SU-DHL-6 (cell line): Measurements from ENCODE around the gene SHISA7.
A peak's percentile ranks its signal among the peaks of the same experiment; 100 is the strongest.

ENCODE experiments used
- H2AFZ ChIP-seq: fragments of 200-600 bp; sonication (generic); 2 replicates; pipeline ENCODE4 v1.6.1; 2014; ENCODE audit warnings: low read depth, mild to moderate bottlenecking, moderate library complexity, mixed read lengths, antibody characterized with exemption, low read length; ENCODE audit not compliant: severe bottlenecking
- H3F3A ChIP-seq: fragments of 200-600 bp; shearing (Covaris generic); 2 replicates; pipeline ENCODE4 v1.6.0; 2016; ENCODE audit warnings: antibody characterized with exemption, mild to moderate bottlenecking; ENCODE audit not compliant: insufficient read depth
- H3K27ac ChIP-seq: fragments of 200-600 bp; sonication (generic); 2 replicates; pipeline ENCODE4 v1.5.1; 2016; ENCODE audit warnings: low read depth, mild to moderate bottlenecking, low read length, moderate library complexity, mixed read lengths
- H3K27me3 ChIP-seq: fragments of 200-600 bp; sonication (generic), shearing (Covaris generic); 2 replicates; pipeline ENCODE4 v1.6.0; 2014; ENCODE audit warnings: mild to moderate bottlenecking, low read length
- H3K36me3 ChIP-seq: fragments of 200-600 bp; sonication (generic); 2 replicates; pipeline ENCODE4 v1.6.1; 2014; ENCODE audit warnings: mild to moderate bottlenecking, low read length, mixed read lengths
- H3K4me2 ChIP-seq: fragments of 300-600, 200-600 bp; shearing (Covaris generic), sonication (generic); 2 replicates; pipeline ENCODE4 v1.6.0; 2014; ENCODE audit warnings: low read length, low read depth, mild to moderate bottlenecking; ENCODE audit not compliant: poor library complexity, severe bottlenecking
- H3K4me3 ChIP-seq: fragments of 200-600 bp; sonication (generic); 2 replicates; pipeline ENCODE4 v1.5.1; 2014; ENCODE audit warnings: antibody characterized with exemption, low read length, mild to moderate bottlenecking, mixed read lengths; ENCODE audit not compliant: insufficient read depth, poor library complexity, severe bottlenecking
- H3K79me2 ChIP-seq: fragments of 200-600 bp; sonication (generic); 2 replicates; pipeline ENCODE4 v1.6.1; 2014; ENCODE audit warnings: mild to moderate bottlenecking, low read length, moderate library complexity; ENCODE audit not compliant: insufficient read depth
- H3K9ac ChIP-seq: fragments of 200-600 bp; sonication (generic); 2 replicates; pipeline ENCODE4 v1.7.0; 2014; ENCODE audit warnings: mild to moderate bottlenecking, low read length
- H3K9me2 ChIP-seq: fragments of 200-600 bp; sonication (generic); replicated peaks from 2 replicates; pipeline ENCODE4 v1.6.1; 2014; ENCODE audit warnings: low read length; ENCODE audit not compliant: insufficient read depth
- H3K9me3 ChIP-seq: fragments of 200-600 bp; sonication (generic); 2 replicates; pipeline ENCODE4 v1.6.1; 2014; ENCODE audit warnings: low read length, mixed read lengths; ENCODE audit not compliant: insufficient read depth
- H4K20me1 ChIP-seq: fragments of 200-600 bp; sonication (generic); 2 replicates; pipeline ENCODE4 v1.6.1; 2014; ENCODE audit warnings: low read depth, mild to moderate bottlenecking, antibody characterized with exemption, low read length, moderate library complexity, mixed read lengths
- CTCF ChIP-seq: fragments of 200-600 bp; sonication (generic); IDR thresholded peaks from one replicate; pipeline ENCODE4 v1.5.1; 2017; ENCODE audit warnings: antibody characterized with exemption, mild to moderate bottlenecking, low read length, moderate library complexity; ENCODE audit not compliant: insufficient read depth, poor library complexity, severe bottlenecking
- EZH2phosphoT487 ChIP-seq: fragments of 200-600 bp; sonication (generic), shearing (Covaris generic); conservative IDR thresholded peaks from 2 replicates; pipeline ENCODE4 v1.6.1; 2018; ENCODE audit warnings: mild to moderate bottlenecking, antibody characterized with exemption, low read length, moderate library complexity, mixed read lengths

The SHISA7 gene

GRCh38 chr19:55383279-55384130 lies 59.6 kb downstream of the SHISA7 start:
- H3K27me3 ChIP-seq: no peaks in the 10 kb centered on the region
- H3F3A ChIP-seq: peaks cover 27% of the 10 kb centered on the region
- no peak for TF ChIP-seq CTCF
- peaks cover 21% of the 10 kb centered on the region for H3K79me2 ChIP-seq
- H2AFZ ChIP-seq: peak overlapping the region; percentile 38
- H3K4me2 ChIP-seq: peak overlapping the region; percentile 82
- H3K4me3 ChIP-seq: peak overlapping the region; percentile 56
- peak overlapping the region; percentile 85 for H3K27ac ChIP-seq
- peak overlapping the region; percentile 98 for H3K9ac ChIP-seq
- no peaks in the 10 kb centered on the region for H3K9me3 ChIP-seq
- no peaks in the 10 kb centered on the region for H3K9me2 ChIP-seq
- peaks cover 20% of the 10 kb centered on the region for H4K20me1 ChIP-seq
- H3K36me3 ChIP-seq: peaks cover 26% of the 10 kb centered on the region

DNA sequence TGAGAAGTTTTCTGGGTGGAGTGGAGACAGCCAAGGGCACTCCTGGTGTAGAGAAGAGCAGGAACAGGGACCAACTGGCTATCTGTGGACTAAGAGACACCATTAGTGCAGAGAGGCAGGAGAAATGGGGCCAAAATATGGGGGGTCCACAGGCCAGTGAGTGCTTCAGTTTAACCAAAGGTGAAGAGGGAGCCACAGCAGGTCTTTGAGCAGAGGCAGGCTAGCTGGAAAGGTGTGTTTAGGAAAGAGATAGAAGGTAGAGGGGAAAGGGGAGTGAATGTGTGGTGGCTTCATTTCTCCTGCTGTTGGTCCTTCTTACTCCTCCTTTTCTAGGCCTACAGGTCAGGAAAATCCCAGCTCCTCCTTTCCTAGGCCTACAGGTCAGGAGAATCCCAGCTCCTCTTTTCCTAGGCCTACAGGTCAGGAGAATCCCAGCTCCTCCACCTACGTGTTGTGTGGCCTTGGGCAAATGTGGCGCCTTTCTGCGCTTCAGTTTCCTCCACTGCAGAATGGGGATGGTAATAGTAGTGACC lies 60.5 kb downstream of the SHISA7 start:
- Histone ChIP-seq H3K9ac (peak overlapping the region; percentile 98; the same call in 1 of the 2 replicates), H3K4me3 (no peak overlapping the region), H3K9me2 (no peaks in the 10 kb centered on the region), H3K27me3 (no peaks in the 10 kb centered on the region), H3F3A (peaks cover 27% of the 10 kb centered on the region), H4K20me1 (peaks cover 12% of the 10 kb centered on the region), H3K9me3 (no peaks in the 10 kb centered on the region), H2AFZ (no peak overlapping the region), H3K27ac (no peak overlapping the region), H3K36me3 (peaks cover 17% of the 10 kb centered on the region), H3K79me2 (peaks cover 18% of the 10 kb centered on the region), H3K4me2 (peak overlapping the region; percentile 67)
- no peak for TF ChIP-seq CTCF
- TF ChIP-seq EZH2phosphoT487: no peak

GRCh38 chr19:55382013-55382412 lies 61.1 kb downstream of the SHISA7 start:
- H3K9ac ChIP-seq: no peak overlapping the region
- H3K79me2 ChIP-seq: peaks cover 12% of the 10 kb centered on the region
- no peak overlapping the region for H3K4me3 ChIP-seq
- H3F3A ChIP-seq: peaks cover 21% of the 10 kb centered on the region
- H2AFZ ChIP-seq: no peak overlapping the region
- no peaks in the 10 kb centered on the region for H3K9me3 ChIP-seq
- no peak overlapping the region for H3K27ac ChIP-seq
- H3K36me3 ChIP-seq: peaks cover 11% of the 10 kb centered on the region
- no peaks in the 10 kb centered on the region for H3K9me2 ChIP-seq
- peaks cover 6% of the 10 kb centered on the region for H4K20me1 ChIP-seq
- peak overlapping the region; percentile 67 for H3K4me2 ChIP-seq
- TF ChIP-seq EZH2phosphoT487 (no peak), CTCF (no peak)
- no peaks in the 10 kb centered on the region for H3K27me3 ChIP-seq
